Adipocyte (in vitro differentiated cells): ENCODE results near the gene IDS.
"Not testable (repeated sequence)": the region's sequence is repeated elsewhere in the genome, so short reads cannot be mapped to it uniquely, and the experiment has no call there.

Experiments used
- DNase-seq: peaks from one replicate; pipeline ENCODE4 v3.0.0-alpha.2; 2015; ENCODE audit warnings: low read depth
- H3K27me3 ChIP-seq: replicated peaks from 2 replicates; pipeline ENCODE4 v1.7.0; 2013; ENCODE audit warnings: mild to moderate bottlenecking, low read length, moderate library complexity; ENCODE audit not compliant: control insufficient read depth, insufficient read depth
- H3K36me3 ChIP-seq: 2 replicates; pipeline ENCODE4 v1.7.0; 2013; ENCODE audit warnings: low read length, mild to moderate bottlenecking, moderate library complexity; ENCODE audit not compliant: control insufficient read depth, insufficient read depth, severe bottlenecking
- H3K4me1 ChIP-seq: 2 replicates; pipeline ENCODE4 v1.7.0; 2013; ENCODE audit warnings: mild to moderate bottlenecking, low read length, moderate library complexity; ENCODE audit not compliant: control insufficient read depth, insufficient read depth
- H3K4me3 ChIP-seq: 2 replicates; pipeline ENCODE4 v1.7.0; 2013; ENCODE audit warnings: mild to moderate bottlenecking, low read length, moderate library complexity
- H3K9ac ChIP-seq: 2 replicates; pipeline ENCODE4 v1.7.0; 2013; ENCODE audit warnings: mild to moderate bottlenecking, low read length, moderate library complexity
- H3K9me3 ChIP-seq: 2 replicates; pipeline ENCODE4 v1.7.0; 2013; ENCODE audit warnings: mild to moderate bottlenecking, low read length, moderate library complexity; ENCODE audit not compliant: control insufficient read depth

The IDS gene

GRCh38 chrX:149504915-149505651 is at the start of gene IDS:
Gene IDS (minus strand): TSS chrX:149505306. CDS start chrX:149505137, 169 bp downstream.
- Histone ChIP-seq H3K4me3 (peak within 1 kb of the TSS; percentile 84), H3K27me3 (peaks cover 26% of the 10 kb centered on the region), H3K9me3 (no peaks in the 10 kb centered on the region), H3K4me1 (peaks cover 7% of the 10 kb centered on the region), H3K36me3 (peaks cover 15% of the 10 kb centered on the region), H3K9ac (peak within 1 kb of the TSS; percentile 86)
- DNase-seq: peak; percentile 90

DNA sequence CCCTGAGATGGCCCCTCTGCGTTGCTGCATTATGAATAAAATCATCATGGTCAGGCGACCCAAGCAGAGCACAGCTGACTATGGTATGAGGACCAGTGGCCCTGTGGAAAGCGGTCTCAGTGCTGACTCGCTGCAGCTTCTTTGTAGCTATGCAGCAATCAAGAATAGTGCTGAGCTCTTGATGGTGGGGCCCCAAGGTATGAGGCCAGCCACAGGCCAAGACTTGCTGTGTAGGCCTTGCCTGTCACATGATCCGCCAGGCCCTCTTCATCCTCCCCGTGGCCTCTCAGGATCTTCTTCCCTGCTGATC is 46.8 kb upstream of the IDS start:
- not testable (repeated sequence) for H3K27me3 ChIP-seq, H3K4me1 ChIP-seq, H3K36me3 ChIP-seq, DNase-seq, H3K4me3 ChIP-seq, H3K9ac ChIP-seq, H3K9me3 ChIP-seq

GRCh38 chrX:149551245-149551938 is 46.3 kb upstream of the IDS start:
- H3K9ac ChIP-seq: not testable (repeated sequence)

GRCh38 chrX:149550454-149550853 is 45.3 kb upstream of the IDS start:
- H3K9ac ChIP-seq, DNase-seq: not testable (repeated sequence)

More at GRCh38 chrX:149551245-149551938, 46.3 kb upstream of the IDS start:
- H3K4me1 ChIP-seq, DNase-seq, H3K36me3 ChIP-seq, H3K27me3 ChIP-seq, H3K4me3 ChIP-seq, H3K9me3 ChIP-seq: not testable (repeated sequence)

GRCh38 chrX:149549701-149550100 is 44.6 kb upstream of the IDS start, which contains the start of gene HSFX3:
Gene HSFX3 (minus strand): TSS chrX:149549924. CDS start chrX:149549852, 72 bp downstream.
- H3K4me1 ChIP-seq, H3K36me3 ChIP-seq, H3K4me3 ChIP-seq, H3K27me3 ChIP-seq, H3K9me3 ChIP-seq, DNase-seq, H3K9ac ChIP-seq: not testable (repeated sequence)

More at GRCh38 chrX:149550454-149550853, 45.3 kb upstream of the IDS start:
- H3K9me3 ChIP-seq, H3K4me3 ChIP-seq, H3K27me3 ChIP-seq, H3K36me3 ChIP-seq, H3K4me1 ChIP-seq: not testable (repeated sequence)

DNA sequence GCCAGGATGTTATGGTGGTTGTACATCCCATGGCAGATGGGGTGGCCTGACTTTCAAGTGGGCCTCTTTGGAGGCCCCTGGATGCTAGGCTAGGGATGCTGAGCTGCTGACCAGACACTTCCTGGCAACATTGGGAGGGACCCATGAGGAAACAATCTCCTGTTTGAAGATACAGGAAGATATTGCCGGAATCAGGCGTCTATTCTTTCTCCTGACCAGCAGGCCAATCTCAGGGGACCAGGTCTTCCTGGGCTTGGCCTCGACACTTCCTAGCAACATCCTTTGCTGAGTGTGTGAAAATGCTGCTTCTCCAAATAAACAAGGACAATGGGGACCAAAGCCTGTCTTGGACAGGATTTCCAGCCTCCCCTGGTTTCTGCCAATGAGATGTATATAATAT is 42.7 kb upstream of the IDS start:
- not testable (repeated sequence) for H3K9me3 ChIP-seq, DNase-seq, H3K4me3 ChIP-seq, H3K27me3 ChIP-seq, H3K4me1 ChIP-seq, H3K9ac ChIP-seq, H3K36me3 ChIP-seq

DNA sequence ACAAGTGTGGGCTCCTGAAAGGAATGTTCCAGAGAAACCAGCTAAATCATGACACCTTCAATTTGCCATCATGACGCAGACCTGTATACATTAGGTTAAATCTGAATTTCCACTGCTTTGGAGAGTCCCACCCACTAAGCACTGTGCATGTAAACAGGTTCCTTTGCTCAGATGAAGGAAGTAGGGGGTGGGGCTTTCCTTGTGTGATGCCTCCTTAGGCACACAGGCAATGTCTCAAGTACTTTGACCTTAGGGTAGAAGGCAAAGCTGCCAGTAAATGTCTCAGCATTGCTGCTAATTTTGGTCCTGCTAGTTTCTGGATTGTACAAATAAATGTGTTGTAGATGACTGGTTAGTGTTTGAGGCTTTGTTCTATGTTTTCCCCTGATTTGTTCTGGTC is 41.9 kb upstream of the IDS start:
- not testable (repeated sequence) for H3K27me3 ChIP-seq, H3K9me3 ChIP-seq, H3K36me3 ChIP-seq, H3K4me1 ChIP-seq, DNase-seq, H3K9ac ChIP-seq, H3K4me3 ChIP-seq

DNA sequence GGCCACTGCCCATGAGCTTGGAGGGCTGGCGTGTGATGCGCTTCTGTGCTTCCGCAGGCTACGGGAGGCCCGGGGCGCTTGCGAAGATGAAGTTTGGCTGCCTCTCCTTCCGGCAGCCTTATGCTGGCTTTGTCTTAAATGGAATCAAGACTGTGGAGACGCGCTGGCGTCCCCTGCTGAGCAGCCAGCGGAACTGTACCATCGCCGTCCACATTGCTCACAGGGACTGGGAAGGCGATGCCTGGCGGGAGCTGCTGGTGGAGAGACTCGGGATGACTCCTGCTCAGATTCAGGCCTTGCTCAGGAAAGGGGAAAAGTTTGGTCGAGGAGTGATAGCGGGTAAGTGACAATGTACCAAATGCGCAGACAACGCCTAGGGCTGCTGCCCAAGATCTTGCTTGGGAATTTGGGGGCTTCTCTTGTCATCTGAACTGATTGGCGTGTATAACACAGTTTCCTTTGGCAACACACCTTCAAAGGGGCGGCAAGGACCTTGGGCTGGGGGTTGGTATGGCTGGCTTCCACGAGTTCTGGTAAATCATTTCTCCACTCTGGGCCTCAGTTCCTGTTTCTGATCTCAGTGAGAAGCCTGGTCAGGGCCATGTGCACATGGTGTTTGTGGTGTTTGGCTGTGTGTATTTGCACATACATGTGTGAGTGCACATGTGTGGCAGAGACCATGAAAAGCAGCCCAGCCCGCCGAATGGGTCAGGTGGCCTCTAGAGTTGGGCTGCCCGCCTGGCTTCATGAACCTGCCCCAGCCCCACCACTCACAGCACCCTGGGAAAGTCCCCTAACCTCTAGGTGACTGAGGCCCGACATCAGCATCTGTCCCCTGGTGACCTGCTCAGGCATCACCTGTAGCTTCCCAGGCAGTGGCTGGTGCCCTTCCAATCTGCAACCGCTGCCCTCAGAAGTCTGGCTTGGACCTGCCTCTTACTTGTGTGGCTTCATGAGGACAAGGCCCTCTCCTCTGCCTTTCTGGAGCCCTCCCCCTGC is 40.7 kb upstream of the IDS start:
- not testable (repeated sequence) for H3K4me1 ChIP-seq, H3K36me3 ChIP-seq, H3K27me3 ChIP-seq, H3K4me3 ChIP-seq, H3K9ac ChIP-seq, H3K9me3 ChIP-seq, DNase-seq

DNA sequence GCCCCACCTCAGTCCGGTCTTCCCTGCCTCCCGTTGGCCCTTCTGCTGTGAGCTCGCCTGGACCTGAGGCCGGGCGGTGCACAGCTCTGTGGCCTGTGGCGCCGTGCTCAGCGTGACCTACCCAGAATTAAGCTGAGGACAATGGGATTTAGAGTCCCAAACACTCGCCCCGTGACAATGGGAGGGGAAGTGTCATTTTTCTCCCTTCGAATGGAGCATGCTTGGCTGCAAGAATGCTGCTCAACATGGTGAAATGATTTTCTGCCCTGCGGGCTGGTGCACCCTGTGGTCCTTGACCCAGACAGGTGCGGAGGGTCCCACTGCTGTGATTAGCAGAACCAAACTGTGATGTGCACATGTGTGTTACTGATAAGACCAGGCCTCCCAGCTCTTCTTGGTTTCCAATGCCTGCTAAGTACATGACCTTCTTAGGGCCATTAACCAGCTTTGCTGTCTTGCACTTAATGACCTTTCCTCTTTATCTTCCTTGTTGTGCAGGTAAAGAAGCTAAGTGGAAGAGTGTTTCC is 36.5 kb upstream of the IDS start:
- H3K4me1 ChIP-seq: peaks cover 8% of the 10 kb centered on the region
- peak overlapping the region; percentile 89 for H3K9ac ChIP-seq
- H3K36me3 ChIP-seq: no peaks in the 10 kb centered on the region
- DNase-seq: no peak
- peak overlapping the region; percentile 93 for H3K4me3 ChIP-seq
- H3K27me3 ChIP-seq: no peaks in the 10 kb centered on the region
- H3K9me3 ChIP-seq: no peaks in the 10 kb centered on the region

DNA sequence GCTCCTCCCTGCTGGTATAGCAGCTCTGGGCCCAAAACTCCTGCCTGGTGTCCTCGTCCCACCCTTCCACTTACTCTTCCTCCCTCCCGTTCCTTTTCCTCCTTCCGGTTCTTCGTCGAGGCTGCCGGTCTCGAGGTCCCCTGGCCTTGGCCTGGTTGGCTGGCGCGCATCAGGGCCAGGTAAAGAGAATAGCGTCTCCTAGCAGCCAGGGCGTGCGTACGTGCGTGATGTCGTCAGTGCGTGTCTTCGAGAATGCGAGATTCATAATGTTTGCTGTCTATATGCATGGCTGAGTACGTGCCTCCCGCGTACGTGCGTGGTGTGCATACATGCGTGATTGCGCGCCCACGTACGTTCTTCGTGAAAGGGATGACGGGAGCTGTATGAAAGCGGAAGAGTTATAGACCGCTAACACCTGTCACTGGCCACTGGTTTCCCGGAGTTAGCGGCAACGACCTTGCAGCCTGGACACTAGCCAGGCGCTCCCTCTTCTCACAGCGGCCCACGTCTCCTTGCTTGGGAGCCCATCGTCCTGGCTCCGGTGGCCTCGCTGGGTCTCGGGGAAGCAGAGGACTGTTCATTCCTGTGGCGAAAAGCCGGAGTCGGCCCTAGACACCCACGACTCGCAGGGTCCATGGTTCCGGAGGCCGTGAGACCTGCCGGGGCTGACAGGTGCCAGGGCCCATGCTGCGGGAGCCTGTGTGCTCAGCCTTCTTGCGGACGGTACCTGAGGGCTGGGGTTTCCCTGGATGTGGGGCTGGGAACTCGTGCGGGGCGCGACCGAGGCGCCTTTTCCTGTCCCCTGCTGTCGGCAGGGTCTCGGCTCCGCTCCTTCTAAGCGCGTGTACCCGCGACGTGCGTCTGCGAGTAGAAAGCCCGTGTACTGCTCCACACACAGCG is 35.8 kb upstream of the IDS start, which contains the start of gene EOLA1:
TSS of gene EOLA1 (plus strand) at position 392 of the 900 bp plus-strand sequence. CDS start 4,619 bp downstream, outside the sequence.
- Histone ChIP-seq H3K27me3 (no peaks in the 10 kb centered on the region), H3K9ac (peak within 1 kb of the TSS; percentile 89), H3K4me3 (peak within 1 kb of the TSS; percentile 93), H3K9me3 (no peaks in the 10 kb centered on the region), H3K4me1 (peaks cover 8% of the 10 kb centered on the region), H3K36me3 (no peaks in the 10 kb centered on the region)
- DNase-seq: peak; percentile 91
